HEK293 (cell line): Measurements from ENCODE around the gene SUSD2.

Experiments
- GFI1B ChIP-seq: fragments of 450-650 bp; formaldehyde crosslinking; IDR thresholded peaks from 2 replicates; pipeline ENCODE4 v1.5.1; 2016; ENCODE audit warnings: missing biosample characterization, missing genetic modification characterization
- GLI2 ChIP-seq: fragments of 450-650 bp; formaldehyde crosslinking; IDR thresholded peaks from 2 replicates; pipeline ENCODE4; 2017; ENCODE audit warnings: missing biosample characterization, missing genetic modification characterization, low read depth, borderline replicate concordance
- GLIS2 ChIP-seq: fragments of 450-650 bp; formaldehyde crosslinking; IDR thresholded peaks from 2 replicates; pipeline ENCODE4 v1.5.1; 2016; ENCODE audit warnings: missing biosample characterization, missing genetic modification characterization
- KLF10 ChIP-seq: fragments of 450-650 bp; IDR thresholded peaks from 2 replicates; pipeline ENCODE4 v1.5.1; 2018; ENCODE audit warnings: missing biosample characterization, mild to moderate bottlenecking, missing genetic modification characterization
- OSR2 ChIP-seq: fragments of 450-650 bp; formaldehyde crosslinking; IDR thresholded peaks from 2 replicates; pipeline ENCODE4 v1.5.1; 2016; ENCODE audit warnings: missing biosample characterization, missing genetic modification characterization
- PATZ1 ChIP-seq: fragments of 450-650 bp; formaldehyde crosslinking; IDR thresholded peaks from 2 replicates; pipeline ENCODE4 v1.5.1; 2016; ENCODE audit warnings: missing biosample characterization, missing genetic modification characterization
- ZBTB49 ChIP-seq: fragments of 450-650 bp; formaldehyde crosslinking; IDR thresholded peaks from 2 replicates; pipeline ENCODE4 v1.5.1; 2016; ENCODE audit warnings: missing biosample characterization, missing genetic modification characterization, low read depth
- ZBTB8A ChIP-seq: fragments of 450-650 bp; formaldehyde crosslinking; IDR thresholded peaks from 2 replicates; pipeline ENCODE4 v1.5.1; 2016; ENCODE audit warnings: missing biosample characterization, missing genetic modification characterization
- ZNF10 ChIP-seq: fragments of 450-650 bp; formaldehyde crosslinking; IDR thresholded peaks from 2 replicates; pipeline ENCODE4 v1.5.1; 2017; ENCODE audit warnings: missing biosample characterization, missing genetic modification characterization
- ZNF146 ChIP-seq: fragments of 450-650 bp; formaldehyde crosslinking; IDR thresholded peaks from 2 replicates; pipeline ENCODE4 v1.5.1; 2016; ENCODE audit warnings: missing biosample characterization, missing genetic modification characterization
- ZNF362 ChIP-seq: fragments of 450-650 bp; formaldehyde crosslinking; IDR thresholded peaks from 2 replicates; pipeline ENCODE4 v1.5.1; 2016; ENCODE audit warnings: missing biosample characterization, missing genetic modification characterization
- ZNF488 ChIP-seq: fragments of 450-650 bp; formaldehyde crosslinking; IDR thresholded peaks from 2 replicates; pipeline ENCODE4 v1.5.1; 2016; ENCODE audit warnings: missing biosample characterization, missing genetic modification characterization
- ZNF518A ChIP-seq: fragments of 450-650 bp; formaldehyde crosslinking; conservative IDR thresholded peaks from 2 replicates; pipeline ENCODE4 v1.5.1; 2016; ENCODE audit warnings: low read depth, missing biosample characterization, missing genetic modification characterization
- ZNF548 ChIP-seq: fragments of 450-650 bp; formaldehyde crosslinking; IDR thresholded peaks from 2 replicates; pipeline ENCODE4 v1.5.1; 2016; ENCODE audit warnings: missing biosample characterization, missing genetic modification characterization
- ZNF692 ChIP-seq: fragments of 450-650 bp; formaldehyde crosslinking; IDR thresholded peaks from 2 replicates; pipeline ENCODE4 v1.5.1; 2016; ENCODE audit warnings: missing biosample characterization, missing genetic modification characterization
- TF ChIP-seq, protein P1 (sequence below): fragments of 450-650 bp; formaldehyde crosslinking; IDR thresholded peaks from 2 replicates; pipeline ENCODE4 v1.5.1; 2016; ENCODE audit warnings: missing biosample characterization, missing genetic modification characterization, low read depth
- TF ChIP-seq, protein P2 (sequence below): fragments of 450-650 bp; formaldehyde crosslinking; IDR thresholded peaks from 2 replicates; pipeline ENCODE4 v1.5.1; 2016; ENCODE audit warnings: missing biosample characterization, missing genetic modification characterization

Gene SUSD2

DNA sequence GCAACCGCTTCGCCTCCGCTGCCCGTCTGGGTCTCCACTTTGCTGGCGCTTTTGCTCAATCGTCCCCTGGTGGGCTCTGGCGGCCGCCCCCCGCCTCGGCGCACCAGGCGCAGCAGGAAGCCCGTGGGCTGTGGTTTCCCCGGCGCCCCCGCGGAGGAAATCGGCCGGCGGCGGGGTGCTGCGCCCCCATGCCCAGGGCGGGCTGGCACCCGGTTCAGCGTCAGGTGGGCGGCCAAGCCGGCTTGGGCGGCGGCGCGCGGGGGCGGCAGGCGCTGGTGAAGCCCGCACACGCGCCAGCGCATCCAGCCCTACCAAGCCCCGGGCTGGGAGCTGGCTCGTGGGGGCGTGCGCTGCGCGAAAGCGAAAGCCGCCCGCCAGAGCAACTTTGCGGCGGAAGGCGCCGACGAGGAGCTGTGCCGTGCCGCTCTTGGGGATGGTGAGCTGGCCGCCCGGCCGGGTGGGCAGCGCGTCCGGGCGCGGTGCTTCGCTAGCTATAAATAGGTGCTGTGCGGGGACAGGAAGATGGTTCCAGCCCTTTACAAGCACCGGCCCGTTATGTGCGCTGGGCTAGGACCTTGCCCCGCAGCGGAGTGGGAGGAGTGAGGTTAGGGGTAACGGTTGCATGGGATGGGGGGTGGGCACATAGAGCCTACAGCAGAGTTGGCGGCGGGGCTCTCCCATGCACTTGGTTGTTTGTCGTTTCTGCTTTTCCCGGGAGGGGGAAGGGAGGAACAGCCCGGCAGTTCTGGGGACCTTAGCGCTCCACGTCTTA is 25.0 kb upstream of the SUSD2 start (continued):
- TF ChIP-seq PATZ1 (tag by site-specific recombination) (no peak), KLF10 (tag by site-specific recombination) (no peak; the same call in 1 of the 2 replicates), ZNF692 (tag by site-specific recombination) (0 out of 2 replicates have a peak, but pooled peaks have one; percentile 13), ZNF362 (tag by site-specific recombination) (no peak), ZNF518A (tag by site-specific recombination) (no peak), ZNF488 (tag by site-specific recombination) (no peak), ZNF10 (tag by site-specific recombination) (no peak), ZBTB49 (no peak), GFI1B (no peak), GLI2 (tag by site-specific recombination) (no peak), ZNF548 (tag by site-specific recombination) (no peak), ZBTB8A (peak; percentile 44; the same call in 1 of the 2 replicates), OSR2 (tag by site-specific recombination) (no peak), ZNF146 (tag by site-specific recombination) (no peak), GLIS2 (no peak)
- TF ChIP-seq, protein P1, sequence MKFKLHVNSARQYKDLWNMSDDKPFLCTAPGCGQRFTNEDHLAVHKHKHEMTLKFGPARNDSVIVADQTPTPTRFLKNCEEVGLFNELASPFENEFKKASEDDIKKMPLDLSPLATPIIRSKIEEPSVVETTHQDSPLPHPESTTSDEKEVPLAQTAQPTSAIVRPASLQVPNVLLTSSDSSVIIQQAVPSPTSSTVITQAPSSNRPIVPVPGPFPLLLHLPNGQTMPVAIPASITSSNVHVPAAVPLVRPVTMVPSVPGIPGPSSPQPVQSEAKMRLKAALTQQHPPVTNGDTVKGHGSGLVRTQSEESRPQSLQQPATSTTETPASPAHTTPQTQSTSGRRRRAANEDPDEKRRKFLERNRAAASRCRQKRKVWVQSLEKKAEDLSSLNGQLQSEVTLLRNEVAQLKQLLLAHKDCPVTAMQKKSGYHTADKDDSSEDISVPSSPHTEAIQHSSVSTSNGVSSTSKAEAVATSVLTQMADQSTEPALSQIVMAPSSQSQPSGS (tag by site-specific recombination) = no peak
- TF ChIP-seq, protein P2, sequence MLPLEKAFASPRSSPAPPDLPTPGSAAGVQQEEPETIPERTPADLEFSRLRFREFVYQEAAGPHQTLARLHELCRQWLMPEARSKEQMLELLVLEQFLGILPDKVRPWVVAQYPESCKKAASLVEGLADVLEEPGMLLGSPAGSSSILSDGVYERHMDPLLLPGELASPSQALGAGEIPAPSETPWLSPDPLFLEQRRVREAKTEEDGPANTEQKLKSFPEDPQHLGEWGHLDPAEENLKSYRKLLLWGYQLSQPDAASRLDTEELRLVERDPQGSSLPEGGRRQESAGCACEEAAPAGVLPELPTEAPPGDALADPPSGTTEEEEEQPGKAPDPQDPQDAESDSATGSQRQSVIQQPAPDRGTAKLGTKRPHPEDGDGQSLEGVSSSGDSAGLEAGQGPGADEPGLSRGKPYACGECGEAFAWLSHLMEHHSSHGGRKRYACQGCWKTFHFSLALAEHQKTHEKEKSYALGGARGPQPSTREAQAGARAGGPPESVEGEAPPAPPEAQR (tag by site-specific recombination) = 0 out of 2 replicates have a peak, but pooled peaks have one; percentile 54
